Vagina (tissue), 2 donors: ENCODE data around the gene ELMO1. TPM values are rescaled to one million over a fixed set of nuclear protein-coding genes. Genes with fewer than 3 reads are reported as not detected.

Experiments
- DNase-seq, 2 donors: peaks; one replicate each; pipeline ENCODE4 v3.0.0-alpha.2; 2017; ENCODE audit errors: extremely low spot score in 2 of 2
- H3K27ac ChIP-seq: fragments of 200-600 bp; sonication (generic); one replicate; pipeline ENCODE4 v1.5.1; 2019
- H3K27me3 ChIP-seq: fragments of 200-600 bp; sonication (generic); one replicate; pipeline ENCODE4 v1.5.1; 2019
- H3K36me3 ChIP-seq, 2 donors: fragments of 200-600 bp; sonication (generic); one replicate each; pipeline ENCODE4 v1.5.1; 2017 to 2019
- H3K4me1 ChIP-seq: fragments of 200-600 bp; sonication (generic); one replicate; pipeline ENCODE4 v1.5.1; 2019
- H3K4me3 ChIP-seq, 2 donors: fragments of 200-600 bp; sonication (generic); 1 replicate in 1 of 2; 2 replicates in 1 of 2; pipeline ENCODE4 v1.5.1; 2016 to 2019
- H3K9me3 ChIP-seq: fragments of 200-600 bp; sonication (generic); one replicate; pipeline ENCODE4 v1.5.1; 2019
- POLR2A ChIP-seq, 2 donors: fragments of 450-650 bp; IDR thresholded peaks; one replicate each; pipeline ENCODE4 v1.6.1; 2017; ENCODE audit warnings: antibody characterized with exemption in 2 of 2, mild to moderate bottlenecking in 2 of 2, moderate library complexity in 2 of 2
- POLR2AphosphoS5 ChIP-seq, 2 donors: sonication (generic); formaldehyde crosslinking; IDR thresholded peaks; one replicate each; pipeline ENCODE4 v1.9.0; 2017; ENCODE audit warnings: antibody characterized with exemption in 2 of 2, mild to moderate bottlenecking in 2 of 2, low read depth in 1 of 2; ENCODE audit not compliant: insufficient read depth in 1 of 2
- intact Hi-C: fragments of 100-400 bp; cut with DNase I; formaldehyde crosslinking; loops from one replicate; pipeline ENCODE4 v1.15.1; 2023
- total RNA-seq: library from RNA; depleted of rRNA; stranded (reverse); fragments of >200 nt; gene quantifications from one replicate; pipeline ENCODE4 v1.2.3, GENCODE V29; 2016
- TF ChIP-seq, protein P1 (sequence below), 3 experiments: fragments of 450-650 bp in 2 of 3; fragments of 200-600 bp in 1 of 3; sonication (generic) in 1 of 3; IDR thresholded peaks; one replicate each; pipeline ENCODE4 v1.5.1; 2017 to 2019; ENCODE audit warnings: antibody characterized with exemption in 3 of 3, mild to moderate bottlenecking in 2 of 3, moderate library complexity in 2 of 3

The ELMO1 gene
- total RNA-seq, 1 donor from 2014 or later = 74.4 TPM

GRCh38 chr7:37408291-37409228 is 40.1 kb downstream of the ELMO1 start:
- Histone ChIP-seq H3K4me3 (no peak overlapping the region), H3K27me3 (no peaks in the 10 kb centered on the region), H3K9me3 (no peaks in the 10 kb centered on the region), H3K27ac (no peak overlapping the region), H3K4me1 (peaks cover 28% of the 10 kb centered on the region), H3K36me3 (no peaks in the 10 kb centered on the region)
- intact Hi-C loops = no loop called here
- TF ChIP-seq, protein P1, sequence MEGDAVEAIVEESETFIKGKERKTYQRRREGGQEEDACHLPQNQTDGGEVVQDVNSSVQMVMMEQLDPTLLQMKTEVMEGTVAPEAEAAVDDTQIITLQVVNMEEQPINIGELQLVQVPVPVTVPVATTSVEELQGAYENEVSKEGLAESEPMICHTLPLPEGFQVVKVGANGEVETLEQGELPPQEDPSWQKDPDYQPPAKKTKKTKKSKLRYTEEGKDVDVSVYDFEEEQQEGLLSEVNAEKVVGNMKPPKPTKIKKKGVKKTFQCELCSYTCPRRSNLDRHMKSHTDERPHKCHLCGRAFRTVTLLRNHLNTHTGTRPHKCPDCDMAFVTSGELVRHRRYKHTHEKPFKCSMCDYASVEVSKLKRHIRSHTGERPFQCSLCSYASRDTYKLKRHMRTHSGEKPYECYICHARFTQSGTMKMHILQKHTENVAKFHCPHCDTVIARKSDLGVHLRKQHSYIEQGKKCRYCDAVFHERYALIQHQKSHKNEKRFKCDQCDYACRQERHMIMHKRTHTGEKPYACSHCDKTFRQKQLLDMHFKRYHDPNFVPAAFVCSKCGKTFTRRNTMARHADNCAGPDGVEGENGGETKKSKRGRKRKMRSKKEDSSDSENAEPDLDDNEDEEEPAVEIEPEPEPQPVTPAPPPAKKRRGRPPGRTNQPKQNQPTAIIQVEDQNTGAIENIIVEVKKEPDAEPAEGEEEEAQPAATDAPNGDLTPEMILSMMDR (IDR thresholded peaks at IDR 0.05) = no peak
- TF ChIP-seq POLR2A (IDR thresholded peaks at IDR 0.05) (no peak), POLR2AphosphoS5 (IDR thresholded peaks at IDR 0.05; ENCODE audit: insufficient read depth in 1 of 2, low read depth in 1 of 2) (no peak)
- DNase-seq = no peak

- Histone ChIP-seq H3K36me3 (no peaks in the 10 kb centered on the region), H3K27ac (no peak overlapping the region), H3K27me3 (no peaks in the 10 kb centered on the region), H3K9me3 (no peaks in the 10 kb centered on the region), H3K4me3 (no peak overlapping the region), H3K4me1 (peaks cover 19% of the 10 kb centered on the region)
- intact Hi-C loops = no loop called here
- no peak for DNase-seq
- no peak for TF ChIP-seq POLR2AphosphoS5 (IDR thresholded peaks at IDR 0.05; ENCODE audit: insufficient read depth in 1 of 2, low read depth in 1 of 2)
- TF ChIP-seq POLR2A (IDR thresholded peaks at IDR 0.05) = no peak
- TF ChIP-seq, protein P1 (IDR thresholded peaks at IDR 0.05) = no peak
Measured at GRCh38 chr7:37405603-37406122, 43.0 kb downstream of the ELMO1 start.

- Histone ChIP-seq H3K9me3 (no peaks in the 10 kb centered on the region), H3K36me3 (no peaks in the 10 kb centered on the region), H3K4me1 (peaks cover 14% of the 10 kb centered on the region), H3K27me3 (no peaks in the 10 kb centered on the region), H3K27ac (no peak overlapping the region), H3K4me3 (no peak overlapping the region)
- DNase-seq = no peak
- intact Hi-C loops = no loop called here
- TF ChIP-seq, protein P1 (IDR thresholded peaks at IDR 0.05) = no peak
- TF ChIP-seq POLR2A (IDR thresholded peaks at IDR 0.05) (no peak), POLR2AphosphoS5 (IDR thresholded peaks at IDR 0.05; ENCODE audit: insufficient read depth in 1 of 2, low read depth in 1 of 2) (no peak)
Measured at GRCh38 chr7:37405128-37405527, 43.5 kb downstream of the ELMO1 start.

DNA sequence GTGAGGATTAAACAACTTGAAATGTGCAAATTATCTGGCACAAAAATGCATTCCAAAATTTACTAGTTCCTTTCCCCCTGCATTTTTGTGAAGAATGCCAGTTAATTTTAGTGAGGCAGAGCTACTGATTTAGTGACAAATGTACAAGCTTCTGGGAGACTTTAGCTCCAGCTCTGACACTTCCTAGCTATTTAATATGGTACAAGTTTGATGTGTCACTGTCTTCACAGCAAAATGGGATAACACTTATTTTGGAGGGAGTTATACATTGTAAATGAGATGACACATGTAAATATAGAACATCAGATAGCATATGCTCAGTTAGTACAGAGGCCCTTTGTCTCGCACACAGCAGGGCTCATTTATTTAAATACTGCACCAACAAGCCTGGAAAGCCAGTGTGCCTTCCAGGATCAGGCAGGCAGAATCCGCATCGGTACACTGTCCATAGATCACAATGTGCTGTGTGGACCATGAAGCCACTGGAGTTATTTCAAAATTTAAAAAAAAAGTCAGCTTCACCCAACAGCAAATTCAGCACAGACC is 48.7 kb downstream of the ELMO1 start:
- H3K9me3 ChIP-seq = no peaks in the 10 kb centered on the region
- H3K4me1 ChIP-seq = peaks cover 3% of the 10 kb centered on the region
- intact Hi-C loops = no loop called here
- DNase-seq = no peak
- no peaks in the 10 kb centered on the region for H3K36me3 ChIP-seq
- no peak overlapping the region for H3K27ac ChIP-seq
- no peak overlapping the region for H3K4me3 ChIP-seq
- TF ChIP-seq POLR2A (IDR thresholded peaks at IDR 0.05) (no peak), POLR2AphosphoS5 (IDR thresholded peaks at IDR 0.05; ENCODE audit: insufficient read depth in 1 of 2, low read depth in 1 of 2) (no peak)
- TF ChIP-seq, protein P1 (IDR thresholded peaks at IDR 0.05) = no peak
- no peaks in the 10 kb centered on the region for H3K27me3 ChIP-seq
